CD14-positive monocyte (primary cell): ENCODE measurements around the gene LUC7L. TPM values are rescaled to one million over a fixed set of nuclear protein-coding genes. Genes with fewer than 3 reads are reported as not detected.

ENCODE experiments used
- DNase-seq, 3 donors: peaks; one replicate each; pipeline ENCODE4 v3.0.0-alpha.2; 2011 to 2022
- H2AFZ ChIP-seq: 2 replicates; pipeline ENCODE4 v1.6.0; 2012; ENCODE audit warnings: mild to moderate bottlenecking, low read depth, low read length, inconsistent platforms; ENCODE audit not compliant: insufficient read depth, poor library complexity, severe bottlenecking
- H3K27ac ChIP-seq, 2 donors: 1 replicate in 1 of 2; 2 replicates in 1 of 2; pipeline ENCODE4 v1.5.1; 2012 to 2013; ENCODE audit warnings: low read length in 2 of 2, control low read depth in 1 of 2, inconsistent platforms in 1 of 2, low read depth in 1 of 2, mild to moderate bottlenecking in 1 of 2
- H3K27me3 ChIP-seq, 2 donors: one replicate each; pipeline versions ENCODE4 v1.6.0 to v1.6.1; 2011 to 2013; ENCODE audit warnings: low read length in 2 of 2; ENCODE audit not compliant: control insufficient read depth in 2 of 2, insufficient read depth in 2 of 2
- H3K36me3 ChIP-seq, 2 donors: replicated peaks in 1 of 2; 1 replicate in 1 of 2; 2 replicates in 1 of 2; pipeline versions ENCODE4 v1.5.1 to v1.6.1; 2012 to 2013; ENCODE audit warnings: low read length in 2 of 2, control low read depth in 1 of 2, inconsistent platforms in 1 of 2, mild to moderate bottlenecking in 1 of 2; ENCODE audit not compliant: insufficient read depth in 2 of 2, control insufficient read depth in 1 of 2
- H3K4me1 ChIP-seq, 2 donors: 1 replicate in 1 of 2; 2 replicates in 1 of 2; pipeline versions ENCODE4 v1.5.1 to v1.6.1; 2012 to 2013; ENCODE audit warnings: low read length in 2 of 2, control low read depth in 1 of 2, inconsistent platforms in 1 of 2, mild to moderate bottlenecking in 1 of 2, moderate library complexity in 1 of 2; ENCODE audit not compliant: insufficient read depth in 2 of 2, control insufficient read depth in 1 of 2
- H3K4me2 ChIP-seq: replicated peaks from 2 replicates; pipeline ENCODE3; 2012; ENCODE audit warnings: low read length, moderate library complexity, mild to moderate bottlenecking; ENCODE audit not compliant: poor library complexity, severe bottlenecking; ENCODE audit errors: extremely low read depth
- H3K4me3 ChIP-seq, 3 experiments: fragments of 200-600 bp in 1 of 3; sonication (generic) in 1 of 3; replicated peaks in 1 of 3; 1 replicate in 2 of 3; 2 replicates in 1 of 3; pipeline ENCODE4 v1.5.1; 2011 to 2013; ENCODE audit warnings: low read length in 3 of 3, mild to moderate bottlenecking in 3 of 3, control low read depth in 2 of 3, low read depth in 2 of 3, inconsistent platforms in 1 of 3, moderate library complexity in 1 of 3
- H3K79me2 ChIP-seq: 2 replicates; pipeline ENCODE4 v1.6.0; 2012; ENCODE audit warnings: mild to moderate bottlenecking, control low read depth, inconsistent platforms, low read length, moderate library complexity; ENCODE audit not compliant: insufficient read depth
- H3K9ac ChIP-seq: 2 replicates; pipeline ENCODE4 v1.6.0; 2017; ENCODE audit warnings: low read length, mild to moderate bottlenecking; ENCODE audit not compliant: insufficient read depth, poor library complexity, severe bottlenecking
- H3K9me3 ChIP-seq, 2 donors: replicated peaks in 1 of 2; 1 replicate in 1 of 2; 2 replicates in 1 of 2; pipeline versions ENCODE4 v1.5.1 to v1.6.1; 2012 to 2013; ENCODE audit warnings: low read length in 2 of 2, control low read depth in 1 of 2; ENCODE audit not compliant: control insufficient read depth in 1 of 2, insufficient read depth in 1 of 2
- H4K20me1 ChIP-seq: 2 replicates; pipeline ENCODE4 v1.6.0; 2012; ENCODE audit warnings: mild to moderate bottlenecking, low read length, control low read depth, moderate library complexity; ENCODE audit not compliant: insufficient read depth
- H3K27ac Mint-ChIP-seq, 7 donors: one replicate each; pipeline ENCODE4 v1.8.0; 2020; ENCODE audit warnings: mild to moderate bottlenecking in 7 of 7, mixed read lengths in 7 of 7, moderate library complexity in 6 of 7, inconsistent platforms in 2 of 7
- H3K27me3 Mint-ChIP-seq, 3 donors: one replicate each; pipeline ENCODE4 v1.8.0; 2021 to 2022; ENCODE audit warnings: low read depth in 3 of 3, mild to moderate bottlenecking in 3 of 3, mixed read lengths in 3 of 3, moderate library complexity in 3 of 3, inconsistent platforms in 1 of 3
- H3K36me3 Mint-ChIP-seq, 2 donors: one replicate each; pipeline ENCODE4 v1.8.0; 2020; ENCODE audit warnings: mixed read lengths in 2 of 2, inconsistent platforms in 1 of 2, mild to moderate bottlenecking in 1 of 2
- H3K4me1 Mint-ChIP-seq: one replicate; pipeline ENCODE4 v1.8.0; 2020; ENCODE audit warnings: mild to moderate bottlenecking, mixed read lengths
- H3K4me3 Mint-ChIP-seq, 2 donors: one replicate each; pipeline ENCODE4 v1.8.0; 2020; ENCODE audit warnings: mild to moderate bottlenecking in 2 of 2, mixed read lengths in 2 of 2, moderate library complexity in 1 of 2
- H3K9me3 Mint-ChIP-seq, 7 donors: one replicate each; pipeline ENCODE4 v1.8.0; 2020 to 2022; ENCODE audit warnings: mixed read lengths in 7 of 7, mild to moderate bottlenecking in 6 of 7, moderate library complexity in 6 of 7, inconsistent platforms in 2 of 7
- WGBS: methylation state at CpG from one replicate; pipeline ENCODE4 v1.1.5; 2013; ENCODE audit warnings: missing lambda C conversion rate; ENCODE audit not compliant: insufficient coverage; 5-methylcytosine and 5-hydroxymethylcytosine counted together
- intact Hi-C, 2 donors: fragments of 100-400 bp; cut with micrococcal nuclease; formaldehyde crosslinking; loops; one replicate each; pipeline versions ENCODE4 v1.15.0 to v1.15.1; 2023
- polyA plus RNA-seq, 3 donors: library from polyadenylated mRNA; depleted of rRNA in 1 of 3; unstranded in 2 of 3; stranded (reverse) in 1 of 3; fragments of 300-500 nt in 2 of 3; fragments of >200 nt in 1 of 3; fragmentation: Illumina TruSeq in 2 of 3; gene quantifications; 1 replicate in 2 of 3; 2 replicates in 1 of 3; pipeline ENCODE4 v1.2.3, GENCODE V29; 2012 to 2021
- TF ChIP-seq, protein P1 (sequence below): fragments of 200-600 bp; IDR thresholded peaks from one replicate; pipeline ENCODE4 v1.8.0; 2022; ENCODE audit warnings: antibody characterized with exemption, mild to moderate bottlenecking

Gene LUC7L
- polyA plus RNA-seq, 3 donors, result 4.0 to 109 (median 4.6) TPM

DNA sequence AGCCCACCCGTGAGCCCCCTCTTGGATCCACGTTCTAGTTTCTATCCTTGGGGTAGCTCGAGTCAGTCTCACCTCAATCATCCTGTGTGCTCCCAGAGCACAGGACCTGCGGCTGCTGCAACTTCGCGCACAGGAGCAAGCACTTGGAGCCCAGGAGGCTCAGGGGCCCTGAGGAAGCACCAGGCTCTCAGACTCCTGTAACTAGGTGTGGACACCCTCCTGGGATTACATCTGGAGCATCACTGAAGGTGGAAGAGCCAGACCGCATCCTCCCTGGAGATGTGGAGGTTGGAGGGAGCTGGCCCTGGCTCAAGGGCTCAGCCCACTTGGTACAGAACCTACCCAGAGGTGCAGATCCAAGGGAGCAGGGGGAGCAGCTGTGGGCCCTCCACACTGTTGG is 46.2 kb downstream of the LUC7L start:
- H2AFZ ChIP-seq, result no peak overlapping the region
- peaks cover 8 to 17% of the 10 kb centered on the region in 2 donors for H3K4me1 ChIP-seq
- H3K4me3 Mint-ChIP-seq, result no peak overlapping the region
- no peak overlapping the region for H3K27ac ChIP-seq
- H3K9me3 Mint-ChIP-seq, result peaks cover 0 to 6% (median 2%) of the 10 kb centered on the region in 7 donors
- H3K4me3 ChIP-seq, result no peak overlapping the region
- intact Hi-C loops, result no loop called here
- no peak overlapping the region for H3K4me2 ChIP-seq
- H3K36me3 ChIP-seq, result peaks cover 8 to 9% of the 10 kb centered on the region in 2 donors
- DNase-seq, result no peak
- peaks cover 2 to 7% of the 10 kb centered on the region in 2 donors for H3K9me3 ChIP-seq
- H3K27ac Mint-ChIP-seq, result peak overlapping the region in 1 of 7 donors; percentile 15
- peaks cover 15 to 22% of the 10 kb centered on the region in 2 donors for H3K36me3 Mint-ChIP-seq
- H3K27me3 ChIP-seq, result peaks cover 21 to 34% of the 10 kb centered on the region in 2 donors
- TF ChIP-seq, protein P1, sequence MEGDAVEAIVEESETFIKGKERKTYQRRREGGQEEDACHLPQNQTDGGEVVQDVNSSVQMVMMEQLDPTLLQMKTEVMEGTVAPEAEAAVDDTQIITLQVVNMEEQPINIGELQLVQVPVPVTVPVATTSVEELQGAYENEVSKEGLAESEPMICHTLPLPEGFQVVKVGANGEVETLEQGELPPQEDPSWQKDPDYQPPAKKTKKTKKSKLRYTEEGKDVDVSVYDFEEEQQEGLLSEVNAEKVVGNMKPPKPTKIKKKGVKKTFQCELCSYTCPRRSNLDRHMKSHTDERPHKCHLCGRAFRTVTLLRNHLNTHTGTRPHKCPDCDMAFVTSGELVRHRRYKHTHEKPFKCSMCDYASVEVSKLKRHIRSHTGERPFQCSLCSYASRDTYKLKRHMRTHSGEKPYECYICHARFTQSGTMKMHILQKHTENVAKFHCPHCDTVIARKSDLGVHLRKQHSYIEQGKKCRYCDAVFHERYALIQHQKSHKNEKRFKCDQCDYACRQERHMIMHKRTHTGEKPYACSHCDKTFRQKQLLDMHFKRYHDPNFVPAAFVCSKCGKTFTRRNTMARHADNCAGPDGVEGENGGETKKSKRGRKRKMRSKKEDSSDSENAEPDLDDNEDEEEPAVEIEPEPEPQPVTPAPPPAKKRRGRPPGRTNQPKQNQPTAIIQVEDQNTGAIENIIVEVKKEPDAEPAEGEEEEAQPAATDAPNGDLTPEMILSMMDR, result no peak
- 73% methylated on average over 3 of the region's 7 CpGs for WGBS
- H3K9ac ChIP-seq, result no peak overlapping the region
- H4K20me1 ChIP-seq, result no peaks in the 10 kb centered on the region
- peaks cover 24 to 39% (median 31%) of the 10 kb centered on the region in 3 donors for H3K27me3 Mint-ChIP-seq
- no peaks in the 10 kb centered on the region for H3K79me2 ChIP-seq
- H3K4me1 Mint-ChIP-seq, result peaks cover 6% of the 10 kb centered on the region

DNA sequence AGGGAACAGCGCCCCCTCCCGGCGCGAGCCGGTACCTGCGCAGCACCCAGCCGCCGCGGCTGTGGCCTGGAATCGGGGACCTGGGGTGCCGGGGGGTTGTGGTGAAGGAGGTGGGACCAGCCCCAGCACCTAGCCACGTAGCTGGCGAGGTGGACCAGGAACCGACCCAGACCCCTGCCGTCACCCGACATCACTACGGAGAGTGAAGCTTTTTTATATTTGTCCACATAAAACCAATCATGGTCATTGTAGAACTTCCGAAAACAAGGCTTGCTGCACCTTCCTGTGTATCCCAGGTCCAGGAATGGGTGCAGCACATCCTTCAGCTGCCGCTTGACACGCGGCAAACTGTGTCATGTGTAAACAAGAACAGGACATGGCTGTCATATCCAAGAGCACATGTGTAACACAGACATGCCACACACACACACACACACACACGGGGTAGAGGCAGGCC is 47.7 kb downstream of the LUC7L start:
- Histone ChIP-seq H3K4me2 (peak overlapping the region; percentile 56), H2AFZ (peak overlapping the region; percentile 37), H3K4me3 (peak overlapping the region in 1 of 3 experiments; percentile 50), H3K79me2 (no peaks in the 10 kb centered on the region), H3K9ac (no peak overlapping the region), H3K27me3 (peaks cover 29 to 45% of the 10 kb centered on the region in 2 donors), H3K27ac (no peak overlapping the region), H4K20me1 (no peaks in the 10 kb centered on the region), H3K4me1 (peaks cover 8 to 17% of the 10 kb centered on the region in 2 donors), H3K9me3 (peaks cover 0 to 4% of the 10 kb centered on the region in 2 donors), H3K36me3 (no peaks in the 10 kb centered on the region)
- intact Hi-C loops, result loop anchor here (1.0 kb wide), 1 partner anchor 74 kb away; no protein-coding TSS in a partner anchor
- peaks cover 6% of the 10 kb centered on the region for H3K4me1 Mint-ChIP-seq
- peak overlapping the region in 1 of 2 donors; percentile 46 for H3K4me3 Mint-ChIP-seq
- peak overlapping the region in 1 of 7 donors; percentile 15 for H3K27ac Mint-ChIP-seq
- H3K27me3 Mint-ChIP-seq, result peaks cover 34 to 50% (median 41%) of the 10 kb centered on the region in 3 donors
- WGBS, result 48% methylated on average over 2 of the region's 22 CpGs
- TF ChIP-seq, protein P1, result peak; percentile 99
- H3K36me3 Mint-ChIP-seq, result peaks cover 9 to 13% of the 10 kb centered on the region in 2 donors
- peaks cover 0 to 6% (median 3%) of the 10 kb centered on the region in 7 donors for H3K9me3 Mint-ChIP-seq
- DNase-seq, result no peak
